ENCODE measurements around the gene ATP5MC2.
"Not testable (repeated sequence)": the region's sequence is repeated elsewhere in the genome, so short reads cannot be mapped to it uniquely, and the experiment has no call there.

The ATP5MC2 gene

DNA sequence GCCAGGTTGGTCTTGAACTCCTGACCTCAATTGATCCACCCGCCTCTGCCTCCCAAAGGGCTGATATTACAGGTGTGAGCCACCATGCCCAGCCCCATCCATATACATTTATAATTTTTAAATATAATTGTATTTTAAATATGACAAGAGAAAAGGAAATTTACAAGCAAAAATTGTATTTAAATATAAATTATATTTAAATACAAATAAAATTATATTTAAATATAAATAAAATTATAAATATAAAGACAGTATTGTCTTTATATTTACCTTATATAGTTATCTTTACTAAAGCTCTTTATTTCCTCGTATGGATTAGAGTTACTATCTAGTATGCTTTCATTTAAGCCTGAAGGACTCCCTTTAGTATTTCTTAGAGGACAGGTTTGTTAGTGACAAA is 37.8 kb downstream of the ATP5MC2 start:
- no peak for DNase-seq (ENCODE audit: low read depth)
- no peak overlapping the region for H3K4me3 ChIP-seq (replicated peaks; ENCODE audit: low read depth, low read length)
- TF ChIP-seq, protein P1, sequence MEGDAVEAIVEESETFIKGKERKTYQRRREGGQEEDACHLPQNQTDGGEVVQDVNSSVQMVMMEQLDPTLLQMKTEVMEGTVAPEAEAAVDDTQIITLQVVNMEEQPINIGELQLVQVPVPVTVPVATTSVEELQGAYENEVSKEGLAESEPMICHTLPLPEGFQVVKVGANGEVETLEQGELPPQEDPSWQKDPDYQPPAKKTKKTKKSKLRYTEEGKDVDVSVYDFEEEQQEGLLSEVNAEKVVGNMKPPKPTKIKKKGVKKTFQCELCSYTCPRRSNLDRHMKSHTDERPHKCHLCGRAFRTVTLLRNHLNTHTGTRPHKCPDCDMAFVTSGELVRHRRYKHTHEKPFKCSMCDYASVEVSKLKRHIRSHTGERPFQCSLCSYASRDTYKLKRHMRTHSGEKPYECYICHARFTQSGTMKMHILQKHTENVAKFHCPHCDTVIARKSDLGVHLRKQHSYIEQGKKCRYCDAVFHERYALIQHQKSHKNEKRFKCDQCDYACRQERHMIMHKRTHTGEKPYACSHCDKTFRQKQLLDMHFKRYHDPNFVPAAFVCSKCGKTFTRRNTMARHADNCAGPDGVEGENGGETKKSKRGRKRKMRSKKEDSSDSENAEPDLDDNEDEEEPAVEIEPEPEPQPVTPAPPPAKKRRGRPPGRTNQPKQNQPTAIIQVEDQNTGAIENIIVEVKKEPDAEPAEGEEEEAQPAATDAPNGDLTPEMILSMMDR (IDR thresholded peaks at IDR 0.05; ENCODE audit: low read length, missing control alignments): no peak

DNA sequence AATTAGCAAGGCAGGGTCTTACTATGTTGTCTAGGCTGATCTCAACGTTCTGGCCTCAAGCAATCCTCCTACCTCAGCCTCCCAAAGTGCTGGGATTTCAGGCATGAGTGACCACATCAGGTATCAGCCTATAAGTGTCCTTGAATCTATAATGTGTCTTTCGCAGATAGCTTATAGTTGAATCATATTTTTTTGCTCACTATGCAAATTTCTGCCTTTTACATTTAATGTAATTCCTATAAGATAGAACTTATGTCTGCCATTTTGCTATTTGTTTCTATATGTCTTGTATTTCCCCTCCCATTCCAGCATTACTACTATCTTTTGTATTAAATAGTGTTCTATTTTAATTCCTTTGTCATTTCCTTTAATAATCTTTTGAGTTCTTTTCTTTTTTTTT is 39.2 kb downstream of the ATP5MC2 start:
- DNase-seq (ENCODE audit: low read depth): no peak
- TF ChIP-seq, protein P1 (IDR thresholded peaks at IDR 0.05; ENCODE audit: low read length, missing control alignments): no peak
- no peak overlapping the region for H3K4me3 ChIP-seq (replicated peaks; ENCODE audit: low read depth, low read length)

DNA sequence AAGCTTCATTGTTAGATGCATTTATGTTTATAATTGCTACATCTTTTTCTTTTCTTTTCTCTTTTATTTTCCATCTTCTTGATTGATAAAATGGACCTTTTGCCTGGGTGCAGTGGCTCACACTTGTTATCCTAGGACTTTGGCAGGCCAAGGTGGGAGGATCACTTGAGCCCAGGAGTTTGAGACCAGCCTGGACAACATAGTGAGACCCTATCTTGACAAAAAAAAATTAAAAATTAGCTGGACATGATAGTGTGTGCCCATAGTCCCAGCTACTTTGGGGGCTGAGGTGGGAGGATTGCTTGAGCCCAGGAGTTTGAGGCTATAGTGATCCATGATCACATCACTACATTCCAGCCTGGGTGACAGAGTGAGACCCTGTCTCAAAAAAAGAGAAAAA is 40.2 kb downstream of the ATP5MC2 start:
- DNase-seq (ENCODE audit: low read depth); H3K4me3 ChIP-seq (replicated peaks; ENCODE audit: low read depth, low read length): not testable (repeated sequence)

DNA sequence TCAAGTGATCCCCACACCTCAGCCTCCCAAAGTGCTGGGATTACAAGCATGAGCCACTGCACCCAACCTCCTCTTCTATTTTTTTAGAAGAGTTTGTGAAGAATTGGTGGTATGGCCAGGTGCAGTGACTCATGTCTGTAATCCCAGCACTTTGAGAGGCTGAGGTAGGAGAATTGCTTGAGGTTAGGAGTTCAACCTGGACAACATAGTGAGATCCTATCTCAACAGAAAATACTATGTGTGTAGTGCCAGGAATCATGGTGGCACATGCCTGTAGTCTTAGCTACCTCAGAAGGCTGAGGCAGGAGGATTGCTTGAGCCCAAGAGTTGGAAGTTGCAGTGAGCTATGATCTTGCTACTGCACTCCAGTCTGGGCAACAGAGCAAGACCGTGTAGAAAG is 44.2 kb downstream of the ATP5MC2 start:
- DNase-seq (ENCODE audit: low read depth): no peak

DNA sequence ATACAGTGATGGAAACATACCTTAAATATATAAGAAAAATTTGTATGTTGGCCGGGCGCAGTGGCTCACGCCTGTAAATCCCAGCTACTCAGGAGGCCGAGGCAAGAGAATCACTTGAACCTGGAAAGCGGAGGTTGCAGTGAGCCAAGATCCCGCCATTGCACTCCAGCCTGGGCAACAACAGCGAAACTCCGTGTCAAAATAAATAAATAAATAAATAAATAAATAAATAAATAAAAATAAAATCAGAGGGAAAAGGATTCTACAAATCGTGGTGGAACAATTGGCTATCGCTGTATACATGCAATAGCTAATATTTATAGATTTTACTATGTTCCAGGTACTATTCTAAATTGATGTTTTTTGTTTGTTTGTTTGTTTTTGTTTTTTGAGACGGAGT is 48.0 kb downstream of the ATP5MC2 start:
- DNase-seq (ENCODE audit: low read depth): no peak
- no peak overlapping the region for H3K4me3 ChIP-seq (replicated peaks; ENCODE audit: low read depth, low read length)
- TF ChIP-seq, protein P1 (IDR thresholded peaks at IDR 0.05; ENCODE audit: low read length, missing control alignments): no peak

More for the DNA sequence above, 44.2 kb downstream of the ATP5MC2 start:
- TF ChIP-seq, protein P1 (IDR thresholded peaks at IDR 0.05; ENCODE audit: low read length, missing control alignments): no peak
- H3K4me3 ChIP-seq (replicated peaks; ENCODE audit: low read depth, low read length): no peak overlapping the region

DNA sequence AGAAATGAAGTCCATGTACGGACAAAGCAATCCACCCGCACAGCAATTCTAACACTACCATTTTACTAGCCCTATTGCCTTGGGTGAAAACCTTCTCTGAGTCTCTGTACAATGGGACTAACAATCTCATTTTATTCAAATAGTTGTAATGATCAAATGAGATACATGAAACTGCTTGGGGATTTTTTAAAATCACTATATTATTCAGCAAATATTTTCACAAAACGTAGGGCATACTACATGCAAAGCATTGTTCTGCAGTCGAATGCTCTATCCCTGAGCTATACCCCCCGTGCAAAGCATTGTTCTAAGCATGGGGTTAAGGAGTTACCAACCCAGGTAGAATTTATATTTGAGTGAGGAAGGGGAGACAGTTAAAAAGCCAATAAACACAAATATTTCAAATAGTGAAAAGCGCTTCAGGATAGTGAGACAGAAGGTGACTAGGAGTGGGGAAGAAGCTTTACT is 49.1 kb downstream of the ATP5MC2 start:
- no peak for DNase-seq (ENCODE audit: low read depth)
- H3K4me3 ChIP-seq (replicated peaks; ENCODE audit: low read depth, low read length): peak overlapping the region; percentile 92
- TF ChIP-seq, protein P1 (IDR thresholded peaks at IDR 0.05; ENCODE audit: low read length, missing control alignments): no peak

DNA sequence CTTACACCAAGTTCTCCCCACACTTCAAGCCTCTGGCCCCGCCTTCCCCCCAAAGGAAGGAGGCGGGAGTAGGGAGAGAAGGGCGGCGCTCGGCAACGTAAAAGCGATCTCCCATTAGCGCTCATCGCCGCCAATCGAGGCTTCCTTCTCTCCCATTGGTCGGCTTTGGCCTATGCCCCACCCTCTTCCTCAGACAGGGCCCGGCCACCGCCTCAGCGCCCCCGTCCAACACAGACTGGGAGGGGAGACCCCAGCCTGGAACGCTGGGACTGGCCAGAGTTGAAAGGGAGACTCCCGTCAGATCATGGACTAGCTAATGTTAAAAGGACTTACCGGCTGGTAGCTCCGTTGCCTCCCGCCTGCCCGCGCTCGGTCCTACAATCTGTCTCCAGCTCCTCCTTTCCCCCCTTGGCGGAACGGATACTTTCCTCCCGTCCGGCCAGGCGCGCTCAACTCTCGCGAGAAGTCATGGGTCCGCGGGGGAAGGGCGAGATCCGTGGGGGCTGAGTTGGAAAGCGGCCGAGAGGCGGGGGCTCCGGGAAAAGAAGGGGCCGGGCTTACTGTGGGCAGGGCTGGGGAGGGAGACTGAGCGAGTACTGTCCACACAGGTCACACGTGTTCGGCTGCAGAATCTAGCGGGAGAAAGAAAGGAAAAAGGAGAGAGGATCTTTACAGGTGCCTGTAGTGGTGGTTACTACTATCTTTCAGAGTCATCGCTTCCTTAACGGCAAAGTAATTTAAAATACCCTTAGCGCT is 49.8 kb downstream of the ATP5MC2 start, which contains the start of gene ATF7:
Gene ATF7 (minus strand): TSS at position 437 of the 756 bp plus-strand sequence. CDS start 25,382 bp downstream, outside the sequence.
- TF ChIP-seq, protein P1 (IDR thresholded peaks at IDR 0.05; ENCODE audit: low read length, missing control alignments): no peak
- peak; percentile 99 for DNase-seq (ENCODE audit: low read depth)
- H3K4me3 ChIP-seq (replicated peaks; ENCODE audit: low read depth, low read length): peak within 1 kb of the TSS; percentile 92
